Activated naive CD4-positive, alpha-beta T cell treated with anti-CD3 and anti-CD28 coated beads, Interleukin-2, amount 50 U/mL, for 24 hours (primary cell): ENCODE measurements around the gene MBNL1.
A peak's percentile ranks its signal among the peaks of the same experiment; 100 is the strongest.
"Not testable (repeated sequence)": the region's sequence is repeated elsewhere in the genome, so short reads cannot be mapped to it uniquely, and the experiment has no call there.

ENCODE experiments used
- H3K27ac Mint-ChIP-seq: one replicate; pipeline ENCODE4 v1.8.0; 2021; ENCODE audit warnings: mild to moderate bottlenecking, mixed read lengths
- H3K27me3 Mint-ChIP-seq: one replicate; pipeline ENCODE4 v1.8.0; 2021; ENCODE audit warnings: mixed read lengths
- H3K36me3 Mint-ChIP-seq: one replicate; pipeline ENCODE4 v1.8.0; 2021; ENCODE audit warnings: mixed read lengths
- H3K4me1 Mint-ChIP-seq: one replicate; pipeline ENCODE4 v1.8.0; 2021; ENCODE audit warnings: mixed read lengths
- H3K4me3 Mint-ChIP-seq: one replicate; pipeline ENCODE4 v1.8.0; 2021; ENCODE audit warnings: mild to moderate bottlenecking, mixed read lengths
- H3K9me3 Mint-ChIP-seq: one replicate; pipeline ENCODE4 v1.8.0; 2021; ENCODE audit warnings: mixed read lengths

Gene MBNL1

GRCh38 chr3:152328841-152329240 is 60.1 kb downstream of the MBNL1 start:
- peak overlapping the region; percentile 88 for H3K27ac Mint-ChIP-seq
- peaks cover 21% of the 10 kb centered on the region for H3K36me3 Mint-ChIP-seq
- peak overlapping the region; percentile 53 for H3K4me3 Mint-ChIP-seq
- no peaks in the 10 kb centered on the region for H3K27me3 Mint-ChIP-seq
- no peaks in the 10 kb centered on the region for H3K9me3 Mint-ChIP-seq
- peaks cover 91% of the 10 kb centered on the region for H3K4me1 Mint-ChIP-seq

GRCh38 chr3:152330559-152330958 is 61.8 kb downstream of the MBNL1 start:
- peak overlapping the region; percentile 45 for H3K4me3 Mint-ChIP-seq
- H3K27ac Mint-ChIP-seq = peak overlapping the region; percentile 96
- H3K4me1 Mint-ChIP-seq = peaks cover 91% of the 10 kb centered on the region
- peaks cover 20% of the 10 kb centered on the region for H3K36me3 Mint-ChIP-seq
- no peaks in the 10 kb centered on the region for H3K9me3 Mint-ChIP-seq
- no peaks in the 10 kb centered on the region for H3K27me3 Mint-ChIP-seq

GRCh38 chr3:152331018-152331541 is 62.4 kb downstream of the MBNL1 start:
- peaks cover 18% of the 10 kb centered on the region for H3K36me3 Mint-ChIP-seq
- H3K27me3 Mint-ChIP-seq = no peaks in the 10 kb centered on the region
- H3K27ac Mint-ChIP-seq = peak overlapping the region; percentile 91
- no peaks in the 10 kb centered on the region for H3K9me3 Mint-ChIP-seq
- peak overlapping the region; percentile 56 for H3K4me3 Mint-ChIP-seq
- peaks cover 91% of the 10 kb centered on the region for H3K4me1 Mint-ChIP-seq

GRCh38 chr3:152331998-152332397 is 63.3 kb downstream of the MBNL1 start:
- Mint-ChIP-seq H3K36me3 (peaks cover 18% of the 10 kb centered on the region), H3K4me3 (peak overlapping the region; percentile 56), H3K27me3 (no peaks in the 10 kb centered on the region), H3K27ac (peak overlapping the region; percentile 91), H3K4me1 (peaks cover 90% of the 10 kb centered on the region), H3K9me3 (no peaks in the 10 kb centered on the region)

GRCh38 chr3:152333928-152334327 is 65.2 kb downstream of the MBNL1 start:
- H3K27ac Mint-ChIP-seq = peak overlapping the region; percentile 53
- H3K4me3 Mint-ChIP-seq = peak overlapping the region; percentile 43

GRCh38 chr3:152334761-152335160 is 66.0 kb downstream of the MBNL1 start:
- Mint-ChIP-seq H3K4me1 (peaks cover 89% of the 10 kb centered on the region), H3K27ac (peak overlapping the region; percentile 76), H3K36me3 (peaks cover 19% of the 10 kb centered on the region), H3K27me3 (no peaks in the 10 kb centered on the region), H3K9me3 (peaks cover 4% of the 10 kb centered on the region), H3K4me3 (peak overlapping the region; percentile 39)

More at GRCh38 chr3:152333928-152334327, 65.2 kb downstream of the MBNL1 start:
- H3K36me3 Mint-ChIP-seq = peaks cover 20% of the 10 kb centered on the region
- peaks cover 4% of the 10 kb centered on the region for H3K9me3 Mint-ChIP-seq
- H3K27me3 Mint-ChIP-seq = no peaks in the 10 kb centered on the region
- H3K4me1 Mint-ChIP-seq = peaks cover 88% of the 10 kb centered on the region

GRCh38 chr3:152335273-152335672 is 66.5 kb downstream of the MBNL1 start:
- H3K4me1 Mint-ChIP-seq = peaks cover 91% of the 10 kb centered on the region
- H3K27ac Mint-ChIP-seq = peak overlapping the region; percentile 76
- H3K36me3 Mint-ChIP-seq = peaks cover 22% of the 10 kb centered on the region
- no peaks in the 10 kb centered on the region for H3K27me3 Mint-ChIP-seq
- peaks cover 4% of the 10 kb centered on the region for H3K9me3 Mint-ChIP-seq
- H3K4me3 Mint-ChIP-seq = peak overlapping the region; percentile 39

- H3K4me1 Mint-ChIP-seq = peaks cover 87% of the 10 kb centered on the region
- H3K9me3 Mint-ChIP-seq, H3K27me3 Mint-ChIP-seq: not testable (repeated sequence)
- peak overlapping the region; percentile 54 for H3K4me3 Mint-ChIP-seq
- peak overlapping the region; percentile 89 for H3K27ac Mint-ChIP-seq
- H3K36me3 Mint-ChIP-seq = peaks cover 26% of the 10 kb centered on the region
These were observed 68.6 kb downstream of the MBNL1 start for GRCh38 chr3:152337337-152337736.

- Mint-ChIP-seq H3K27me3 (no peaks in the 10 kb centered on the region), H3K36me3 (peaks cover 32% of the 10 kb centered on the region), H3K9me3 (peaks cover 4% of the 10 kb centered on the region), H3K4me3 (no peak overlapping the region), H3K27ac (peak overlapping the region; percentile 86), H3K4me1 (peaks cover 87% of the 10 kb centered on the region)
These were observed 69.5 kb downstream of the MBNL1 start for GRCh38 chr3:152338159-152338720.

GRCh38 chr3:152339881-152340505 is 71.3 kb downstream of the MBNL1 start:
- H3K27me3 Mint-ChIP-seq = no peaks in the 10 kb centered on the region
- H3K4me1 Mint-ChIP-seq = peaks cover 87% of the 10 kb centered on the region
- peaks cover 4% of the 10 kb centered on the region for H3K9me3 Mint-ChIP-seq
- H3K4me3 Mint-ChIP-seq = no peak overlapping the region
- peaks cover 36% of the 10 kb centered on the region for H3K36me3 Mint-ChIP-seq
- peak overlapping the region; percentile 87 for H3K27ac Mint-ChIP-seq

- H3K9me3 Mint-ChIP-seq = no peaks in the 10 kb centered on the region
- H3K4me3 Mint-ChIP-seq = no peak overlapping the region
- H3K36me3 Mint-ChIP-seq = peaks cover 27% of the 10 kb centered on the region
- H3K4me1 Mint-ChIP-seq = peaks cover 56% of the 10 kb centered on the region
- H3K27ac Mint-ChIP-seq = peak overlapping the region; percentile 75
- no peaks in the 10 kb centered on the region for H3K27me3 Mint-ChIP-seq
These were observed 76.5 kb downstream of the MBNL1 start for GRCh38 chr3:152345233-152345632.

GRCh38 chr3:152346058-152346457 is 77.3 kb downstream of the MBNL1 start:
- no peak overlapping the region for H3K4me3 Mint-ChIP-seq
- H3K27me3 Mint-ChIP-seq = no peaks in the 10 kb centered on the region
- peaks cover 48% of the 10 kb centered on the region for H3K4me1 Mint-ChIP-seq
- H3K9me3 Mint-ChIP-seq = no peaks in the 10 kb centered on the region
- H3K36me3 Mint-ChIP-seq = peaks cover 23% of the 10 kb centered on the region
- peak overlapping the region; percentile 66 for H3K27ac Mint-ChIP-seq

- Mint-ChIP-seq H3K27ac (no peak overlapping the region), H3K36me3 (peaks cover 23% of the 10 kb centered on the region), H3K9me3 (no peaks in the 10 kb centered on the region), H3K4me1 (peaks cover 42% of the 10 kb centered on the region), H3K4me3 (no peak overlapping the region), H3K27me3 (no peaks in the 10 kb centered on the region)
These were observed 78.0 kb downstream of the MBNL1 start for GRCh38 chr3:152346740-152347139.

GRCh38 chr3:152348436-152349177 is 79.9 kb downstream of the MBNL1 start:
- no peak overlapping the region for H3K4me3 Mint-ChIP-seq
- H3K36me3 Mint-ChIP-seq = peaks cover 23% of the 10 kb centered on the region
- H3K27ac Mint-ChIP-seq = no peak overlapping the region
- H3K4me1 Mint-ChIP-seq = peaks cover 41% of the 10 kb centered on the region
- H3K9me3 Mint-ChIP-seq = no peaks in the 10 kb centered on the region
- no peaks in the 10 kb centered on the region for H3K27me3 Mint-ChIP-seq

GRCh38 chr3:152349392-152349791 is 80.7 kb downstream of the MBNL1 start:
- Mint-ChIP-seq H3K27me3 (no peaks in the 10 kb centered on the region), H3K4me1 (peaks cover 38% of the 10 kb centered on the region), H3K4me3 (no peak overlapping the region), H3K9me3 (no peaks in the 10 kb centered on the region), H3K36me3 (peaks cover 26% of the 10 kb centered on the region), H3K27ac (no peak overlapping the region)

- no peaks in the 10 kb centered on the region for H3K9me3 Mint-ChIP-seq
- H3K4me3 Mint-ChIP-seq = no peak overlapping the region
- peaks cover 25% of the 10 kb centered on the region for H3K36me3 Mint-ChIP-seq
- H3K27me3 Mint-ChIP-seq = no peaks in the 10 kb centered on the region
- no peak overlapping the region for H3K27ac Mint-ChIP-seq
- H3K4me1 Mint-ChIP-seq = peaks cover 37% of the 10 kb centered on the region
These were observed 81.4 kb downstream of the MBNL1 start for GRCh38 chr3:152350139-152350538.
